HFFc6 (cell line): ENCODE data around the gene SLC4A7. TPM values are rescaled to one million over a fixed set of nuclear protein-coding genes. Genes with fewer than 3 reads are reported as not detected.

Experiments
- DNase-seq: peaks from one replicate; pipeline ENCODE4 v3.0.0-alpha.2; 2018
- H3K27ac Mint-ChIP-seq: 2 replicates; pipeline ENCODE4 v1.8.0; 2020; ENCODE audit warnings: mild to moderate bottlenecking, mixed read lengths
- H3K27me3 Mint-ChIP-seq: 2 replicates; pipeline ENCODE4 v1.8.0; 2021; ENCODE audit warnings: mild to moderate bottlenecking, moderate library complexity, mixed read lengths; ENCODE audit not compliant: insufficient read depth
- H3K36me3 Mint-ChIP-seq: 2 replicates; pipeline ENCODE4 v1.8.0; 2021; ENCODE audit warnings: low read depth, mixed read lengths
- H3K4me1 Mint-ChIP-seq: 2 replicates; pipeline ENCODE4 v1.8.0; 2020; ENCODE audit warnings: low read depth, mixed read lengths
- H3K4me3 Mint-ChIP-seq: 2 replicates; pipeline ENCODE4 v1.8.0; 2020; ENCODE audit warnings: mild to moderate bottlenecking, moderate library complexity, mixed read lengths
- H3K9me3 Mint-ChIP-seq: 2 replicates; pipeline ENCODE4 v1.8.0; 2020; ENCODE audit warnings: mild to moderate bottlenecking, mixed read lengths
- total RNA-seq, 6 experiments: library from RNA; stranded (reverse); fragmentation: NEBNext Ultra II Directional; extraction: Animal tissue kit (Norgen Biotek cat#: 25700); gene quantifications; 2 replicates in 1 of 6; 3 replicates in 5 of 6; pipeline ENCODE4 v1.2.3, GENCODE V29; 2021
- TF ChIP-seq, protein P1 (sequence below): fragments of 200-600 bp; sonication (generic); IDR thresholded peaks from 2 replicates; pipeline ENCODE4 v1.5.0; 2021; ENCODE audit warnings: antibody characterized with exemption, mild to moderate bottlenecking

The SLC4A7 gene
- total RNA-seq, 6 experiments from 2014 or later, result 42.6 to 58.8 (median 51.7) TPM

DNA sequence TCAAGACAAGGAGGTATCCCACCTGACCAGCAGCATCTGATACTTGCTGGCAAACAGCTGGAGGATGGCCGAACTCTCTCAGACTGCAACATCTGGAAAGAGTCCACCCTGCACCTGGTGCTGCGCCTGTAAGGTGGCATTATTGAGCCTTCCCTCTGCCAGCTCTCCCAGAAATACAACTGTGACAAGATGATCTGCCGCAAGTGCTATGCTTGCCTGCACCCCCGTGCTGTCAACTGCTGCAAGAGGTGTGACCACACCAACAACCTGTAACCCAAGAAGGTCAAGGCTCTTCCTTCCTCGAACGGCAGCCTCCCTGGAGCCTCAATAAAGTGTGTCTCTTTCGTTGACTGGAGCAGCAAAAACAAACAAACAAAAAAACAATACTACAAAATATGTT, 2.2 kb upstream of the SLC4A7 start:
- no peaks in the 10 kb centered on the region for H3K9me3 Mint-ChIP-seq
- H3K36me3 Mint-ChIP-seq, result peaks cover 21% of the 10 kb centered on the region
- H3K4me3 Mint-ChIP-seq, result no peak overlapping the region
- DNase-seq, result no peak
- TF ChIP-seq, protein P1, sequence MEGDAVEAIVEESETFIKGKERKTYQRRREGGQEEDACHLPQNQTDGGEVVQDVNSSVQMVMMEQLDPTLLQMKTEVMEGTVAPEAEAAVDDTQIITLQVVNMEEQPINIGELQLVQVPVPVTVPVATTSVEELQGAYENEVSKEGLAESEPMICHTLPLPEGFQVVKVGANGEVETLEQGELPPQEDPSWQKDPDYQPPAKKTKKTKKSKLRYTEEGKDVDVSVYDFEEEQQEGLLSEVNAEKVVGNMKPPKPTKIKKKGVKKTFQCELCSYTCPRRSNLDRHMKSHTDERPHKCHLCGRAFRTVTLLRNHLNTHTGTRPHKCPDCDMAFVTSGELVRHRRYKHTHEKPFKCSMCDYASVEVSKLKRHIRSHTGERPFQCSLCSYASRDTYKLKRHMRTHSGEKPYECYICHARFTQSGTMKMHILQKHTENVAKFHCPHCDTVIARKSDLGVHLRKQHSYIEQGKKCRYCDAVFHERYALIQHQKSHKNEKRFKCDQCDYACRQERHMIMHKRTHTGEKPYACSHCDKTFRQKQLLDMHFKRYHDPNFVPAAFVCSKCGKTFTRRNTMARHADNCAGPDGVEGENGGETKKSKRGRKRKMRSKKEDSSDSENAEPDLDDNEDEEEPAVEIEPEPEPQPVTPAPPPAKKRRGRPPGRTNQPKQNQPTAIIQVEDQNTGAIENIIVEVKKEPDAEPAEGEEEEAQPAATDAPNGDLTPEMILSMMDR, result no peak
- no peak overlapping the region for H3K27ac Mint-ChIP-seq
- H3K27me3 Mint-ChIP-seq, result no peaks in the 10 kb centered on the region
- peaks cover 8% of the 10 kb centered on the region for H3K4me1 Mint-ChIP-seq

DNA sequence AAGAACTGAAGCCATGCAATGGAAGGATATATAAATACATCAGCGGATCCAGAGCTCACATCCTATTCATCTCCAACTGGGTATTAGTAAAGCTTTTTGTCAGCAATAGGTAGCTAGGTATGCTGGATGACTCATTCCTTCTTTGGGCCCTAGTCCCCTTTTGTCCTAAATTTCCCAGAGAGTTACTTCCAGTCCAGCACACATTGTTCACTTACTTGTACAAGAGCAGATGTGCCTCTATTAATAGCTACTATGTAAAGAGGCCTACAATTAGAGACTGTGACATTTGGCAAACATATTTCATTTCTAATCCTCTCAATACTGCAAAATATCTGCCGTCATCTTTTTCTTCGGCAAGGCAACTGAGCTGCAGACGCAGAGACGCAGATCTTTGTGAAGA, 1.7 kb upstream of the SLC4A7 start:
- H3K36me3 Mint-ChIP-seq, result peaks cover 25% of the 10 kb centered on the region
- H3K4me3 Mint-ChIP-seq, result no peak overlapping the region

DNA sequence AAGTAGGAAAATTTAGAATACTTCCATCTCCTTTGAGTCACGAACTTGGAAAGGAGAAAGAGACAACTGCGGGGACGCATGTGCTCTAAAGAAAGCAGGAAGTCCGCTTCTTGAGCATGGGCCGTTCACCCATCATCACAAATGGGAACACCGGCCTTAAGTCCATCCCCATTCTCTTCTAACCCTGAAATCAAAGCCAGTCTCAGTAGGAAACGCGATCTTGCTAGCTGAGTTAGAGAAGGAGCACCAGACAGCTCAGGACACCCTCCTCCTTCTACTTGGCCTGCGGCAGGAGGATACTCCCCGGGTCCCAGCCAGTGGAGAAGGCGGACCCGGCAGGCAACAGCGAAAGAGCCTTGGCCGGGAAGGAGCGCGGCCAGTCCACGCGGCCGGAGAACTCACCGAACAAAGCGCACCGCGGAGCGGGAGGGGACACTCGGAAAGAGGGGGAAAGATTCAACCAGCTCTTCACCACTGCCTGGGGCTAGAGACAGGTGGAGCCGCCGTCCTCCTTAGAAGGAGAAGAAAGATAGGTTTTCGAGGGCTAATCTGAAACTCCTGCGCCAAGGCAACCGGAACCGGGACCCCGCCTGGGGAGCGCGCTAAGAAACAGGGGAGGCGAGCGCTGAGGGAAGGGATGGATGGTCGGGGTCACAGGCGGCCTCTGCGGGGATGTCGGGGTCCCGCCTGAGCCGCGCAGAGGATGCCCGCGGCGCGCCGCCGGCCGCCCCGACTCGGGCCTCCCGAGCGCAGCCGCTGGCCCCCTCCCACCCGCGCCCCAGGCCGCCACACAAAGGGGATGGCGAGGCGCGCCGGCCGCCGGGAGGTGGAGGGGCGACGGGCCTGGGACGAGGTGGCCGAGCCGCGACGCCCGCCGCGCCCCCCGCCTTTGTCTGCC, 818 bp downstream of the SLC4A7 start:
- H3K9me3 Mint-ChIP-seq, result no peaks in the 10 kb centered on the region

More for the DNA sequence above, 1.7 kb upstream of the SLC4A7 start:
- Mint-ChIP-seq H3K27me3 (no peaks in the 10 kb centered on the region), H3K9me3 (no peaks in the 10 kb centered on the region), H3K4me1 (peaks cover 13% of the 10 kb centered on the region), H3K27ac (no peak overlapping the region)
- no peak for DNase-seq
- TF ChIP-seq, protein P1, result no peak

DNA sequence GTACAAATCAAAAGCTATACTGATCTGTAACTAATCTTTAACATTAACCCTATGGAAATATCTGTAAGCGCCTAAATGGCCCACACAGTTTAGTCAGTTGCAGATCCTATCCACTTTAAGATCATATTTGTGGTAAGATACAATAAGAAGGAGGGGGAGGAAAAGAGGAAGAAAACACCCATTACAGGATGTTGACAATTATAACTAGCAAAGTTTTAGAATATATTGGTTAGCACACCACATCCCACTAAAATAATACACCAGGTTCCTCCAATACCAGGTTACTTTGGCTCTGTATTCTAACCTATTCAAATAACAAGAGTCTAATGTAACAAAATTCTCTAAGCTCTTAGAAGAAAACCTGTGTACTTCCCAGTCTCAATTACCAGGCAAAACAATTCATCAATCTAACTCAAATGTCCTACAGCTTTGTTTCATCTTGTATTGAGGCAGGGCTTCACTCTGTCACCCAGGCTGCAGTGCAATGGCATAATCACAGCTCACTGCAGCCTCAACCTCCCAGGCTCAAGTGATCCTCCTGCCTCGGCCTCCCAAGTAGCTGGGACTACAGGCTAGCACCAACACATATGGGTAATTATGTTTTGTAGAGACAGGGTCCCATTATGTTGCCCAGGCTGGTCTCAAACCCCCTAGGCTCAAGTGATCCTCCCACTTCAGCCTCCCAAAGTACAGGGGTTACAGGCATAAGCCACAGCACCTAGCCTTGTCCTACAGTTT, 4.2 kb downstream of the SLC4A7 start:
- H3K4me3 Mint-ChIP-seq, result peak overlapping the region; percentile 92
- no peaks in the 10 kb centered on the region for H3K9me3 Mint-ChIP-seq
- peaks cover 66% of the 10 kb centered on the region for H3K36me3 Mint-ChIP-seq
- no peaks in the 10 kb centered on the region; the same call in 1 of the 2 replicates for H3K27me3 Mint-ChIP-seq
- H3K27ac Mint-ChIP-seq, result peak overlapping the region; percentile 65
- no peak for DNase-seq
- TF ChIP-seq, protein P1, result no peak
- peaks cover 57% of the 10 kb centered on the region for H3K4me1 Mint-ChIP-seq

More for the DNA sequence above, 818 bp downstream of the SLC4A7 start:
- Mint-ChIP-seq H3K27me3 (no peaks in the 10 kb centered on the region), H3K27ac (peak overlapping the region; percentile 86), H3K4me3 (peak overlapping the region; percentile 92), H3K36me3 (peaks cover 39% of the 10 kb centered on the region), H3K4me1 (peaks cover 28% of the 10 kb centered on the region)
- peak; percentile 66 for DNase-seq
- TF ChIP-seq, protein P1, result no peak

DNA sequence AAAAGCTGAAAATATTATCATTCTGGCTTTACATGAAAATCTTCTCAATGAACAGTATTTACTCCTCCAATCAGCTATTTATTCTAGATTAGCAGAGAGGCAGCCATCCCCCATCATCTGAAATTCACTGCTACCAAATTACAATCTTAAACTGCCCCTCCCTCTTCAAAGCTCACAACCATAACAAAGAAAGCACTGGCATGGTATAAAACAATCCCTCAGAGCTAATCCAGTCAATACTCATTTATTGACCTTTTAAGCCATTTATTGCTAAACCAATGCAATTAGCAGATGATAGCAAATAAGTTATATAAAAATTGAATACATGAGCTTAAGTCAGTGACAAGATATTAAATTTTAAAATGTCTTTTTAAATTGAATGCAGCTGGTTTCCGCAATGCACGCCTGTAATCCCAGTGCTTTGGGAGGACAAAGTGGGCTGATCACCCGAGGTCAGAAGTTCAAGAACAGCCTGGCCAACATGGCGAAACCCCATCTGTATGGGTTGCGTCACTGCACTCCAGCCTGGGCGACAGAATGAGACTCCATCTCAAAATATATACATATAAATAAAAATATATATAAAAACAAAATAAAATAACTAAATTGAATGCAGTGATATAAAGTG, 12.1 kb downstream of the SLC4A7 start:
- peak overlapping the region; percentile 53 for H3K27ac Mint-ChIP-seq
- no peak overlapping the region; the same call in 1 of the 2 replicates for H3K4me3 Mint-ChIP-seq
- H3K27me3 Mint-ChIP-seq, result no peaks in the 10 kb centered on the region; the same call in 1 of the 2 replicates
- H3K9me3 Mint-ChIP-seq, result no peaks in the 10 kb centered on the region
- TF ChIP-seq, protein P1, result no peak
- peaks cover 30% of the 10 kb centered on the region for H3K36me3 Mint-ChIP-seq
- DNase-seq, result no peak
- H3K4me1 Mint-ChIP-seq, result peaks cover 70% of the 10 kb centered on the region
